22Rv1 (cell line): ENCODE measurements around the gene TASOR2.

Experiments used
- ZFX ChIP-seq: fragments of 450-650 bp; IDR thresholded peaks from 2 replicates; pipeline ENCODE4 v1.6.1; 2017; ENCODE audit warnings: antibody characterized with exemption, borderline replicate concordance
- TF ChIP-seq, protein P1 (sequence below): fragments of 450-650 bp; IDR thresholded peaks from 2 replicates; pipeline ENCODE4 v1.5.1; 2017; ENCODE audit warnings: mild to moderate bottlenecking

DNA sequence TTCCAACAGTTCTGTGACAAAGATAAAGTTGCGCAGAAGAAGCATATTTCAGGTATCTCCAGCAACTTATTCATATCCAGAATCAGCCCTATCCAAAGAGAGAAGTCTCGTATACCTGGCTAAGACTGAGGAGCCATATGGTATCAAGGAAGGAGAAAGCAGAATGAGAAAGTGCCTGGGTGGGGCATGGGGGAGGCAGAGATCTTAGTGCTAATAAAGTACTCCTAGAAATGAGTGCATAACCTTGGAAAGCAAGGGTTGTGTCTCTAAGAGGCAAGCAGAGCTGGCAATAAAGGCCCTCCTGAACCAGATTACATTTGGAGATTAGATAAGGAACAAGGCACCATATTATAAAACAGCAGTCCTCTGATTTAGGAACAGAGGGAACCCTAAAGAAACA is 12.7 kb downstream of the TASOR2 start:
- TF ChIP-seq, protein P1, sequence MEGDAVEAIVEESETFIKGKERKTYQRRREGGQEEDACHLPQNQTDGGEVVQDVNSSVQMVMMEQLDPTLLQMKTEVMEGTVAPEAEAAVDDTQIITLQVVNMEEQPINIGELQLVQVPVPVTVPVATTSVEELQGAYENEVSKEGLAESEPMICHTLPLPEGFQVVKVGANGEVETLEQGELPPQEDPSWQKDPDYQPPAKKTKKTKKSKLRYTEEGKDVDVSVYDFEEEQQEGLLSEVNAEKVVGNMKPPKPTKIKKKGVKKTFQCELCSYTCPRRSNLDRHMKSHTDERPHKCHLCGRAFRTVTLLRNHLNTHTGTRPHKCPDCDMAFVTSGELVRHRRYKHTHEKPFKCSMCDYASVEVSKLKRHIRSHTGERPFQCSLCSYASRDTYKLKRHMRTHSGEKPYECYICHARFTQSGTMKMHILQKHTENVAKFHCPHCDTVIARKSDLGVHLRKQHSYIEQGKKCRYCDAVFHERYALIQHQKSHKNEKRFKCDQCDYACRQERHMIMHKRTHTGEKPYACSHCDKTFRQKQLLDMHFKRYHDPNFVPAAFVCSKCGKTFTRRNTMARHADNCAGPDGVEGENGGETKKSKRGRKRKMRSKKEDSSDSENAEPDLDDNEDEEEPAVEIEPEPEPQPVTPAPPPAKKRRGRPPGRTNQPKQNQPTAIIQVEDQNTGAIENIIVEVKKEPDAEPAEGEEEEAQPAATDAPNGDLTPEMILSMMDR = no peak
- no peak for TF ChIP-seq ZFX
